Chondrocyte (in vitro differentiated cells): ENCODE data around the gene COTL1. TPM values are rescaled to one million over a fixed set of nuclear protein-coding genes. Genes with fewer than 3 reads are reported as not detected.

Experiments used
- DNase-seq: peaks from one replicate; pipeline ENCODE4 v3.0.0; 2021; ENCODE audit warnings: mixed read lengths, low spot score
- H3K27ac Mint-ChIP-seq: one replicate; pipeline ENCODE4 v1.8.0; 2021; ENCODE audit warnings: mild to moderate bottlenecking, moderate library complexity, mixed read lengths; ENCODE audit not compliant: unreplicated experiment
- H3K27me3 Mint-ChIP-seq: 2 replicates; pipeline ENCODE4 v1.8.0; 2021; ENCODE audit warnings: low read depth, mixed read lengths
- H3K36me3 Mint-ChIP-seq: 2 replicates; pipeline ENCODE4 v1.8.0; 2021; ENCODE audit warnings: low read depth, mixed read lengths
- H3K4me1 Mint-ChIP-seq: 2 replicates; pipeline ENCODE4 v1.8.0; 2021; ENCODE audit warnings: low read depth, mild to moderate bottlenecking, mixed read lengths
- H3K4me3 Mint-ChIP-seq: one replicate; pipeline ENCODE4 v1.8.0; 2021; ENCODE audit warnings: mild to moderate bottlenecking, moderate library complexity, mixed read lengths; ENCODE audit not compliant: unreplicated experiment
- H3K9me3 Mint-ChIP-seq: 2 replicates; pipeline ENCODE4 v1.8.0; 2021; ENCODE audit warnings: low read depth, mixed read lengths
- CTCF ChIP-seq: fragments of 200-600 bp; sonication (generic); IDR thresholded peaks from 2 replicates; pipeline ENCODE4 v1.5.0; 2021; ENCODE audit warnings: antibody characterized with exemption, mild to moderate bottlenecking, moderate library complexity
- total RNA-seq: library from RNA; stranded (reverse); gene quantifications from 3 replicates; pipeline ENCODE4 v1.2.1, GENCODE V29; 2021

COTL1 gene
- total RNA-seq, 1 donor from 2014 or later: 52.8 TPM

GRCh38 chr16:84582958-84583516 lies 34.8 kb downstream of the COTL1 start:
- peaks cover 5% of the 10 kb centered on the region for H3K36me3 Mint-ChIP-seq
- no peaks in the 10 kb centered on the region for H3K27me3 Mint-ChIP-seq
- H3K4me3 Mint-ChIP-seq: no peak overlapping the region
- TF ChIP-seq CTCF: no peak
- H3K9me3 Mint-ChIP-seq: no peaks in the 10 kb centered on the region
- peaks cover 12% of the 10 kb centered on the region for H3K4me1 Mint-ChIP-seq
- no peak for DNase-seq
- no peak overlapping the region for H3K27ac Mint-ChIP-seq

DNA sequence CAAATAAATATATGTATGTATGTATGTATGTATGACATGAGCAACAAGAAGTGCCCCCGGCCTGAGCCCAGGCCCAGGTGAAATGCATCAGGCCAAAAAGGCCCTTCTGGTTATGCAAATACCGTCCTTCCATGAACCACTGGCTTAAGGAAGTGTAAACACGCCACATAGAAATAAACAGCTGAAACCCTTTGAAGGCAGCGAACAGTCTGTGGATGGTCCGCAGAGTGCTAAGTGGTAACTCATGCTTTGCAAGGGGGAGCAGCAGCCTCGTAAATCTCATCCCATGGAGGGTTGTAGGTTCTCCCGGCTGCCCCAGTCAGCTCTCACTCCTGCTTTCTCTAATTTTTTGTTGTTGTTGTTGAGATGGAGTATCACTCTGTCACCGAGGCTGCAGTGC lies 36.7 kb downstream of the COTL1 start:
- Mint-ChIP-seq H3K4me1 (peaks cover 6% of the 10 kb centered on the region), H3K36me3 (peaks cover 5% of the 10 kb centered on the region), H3K4me3 (no peak overlapping the region), H3K27me3 (no peaks in the 10 kb centered on the region), H3K9me3 (no peaks in the 10 kb centered on the region), H3K27ac (no peak overlapping the region)
- no peak for TF ChIP-seq CTCF
- DNase-seq: no peak

DNA sequence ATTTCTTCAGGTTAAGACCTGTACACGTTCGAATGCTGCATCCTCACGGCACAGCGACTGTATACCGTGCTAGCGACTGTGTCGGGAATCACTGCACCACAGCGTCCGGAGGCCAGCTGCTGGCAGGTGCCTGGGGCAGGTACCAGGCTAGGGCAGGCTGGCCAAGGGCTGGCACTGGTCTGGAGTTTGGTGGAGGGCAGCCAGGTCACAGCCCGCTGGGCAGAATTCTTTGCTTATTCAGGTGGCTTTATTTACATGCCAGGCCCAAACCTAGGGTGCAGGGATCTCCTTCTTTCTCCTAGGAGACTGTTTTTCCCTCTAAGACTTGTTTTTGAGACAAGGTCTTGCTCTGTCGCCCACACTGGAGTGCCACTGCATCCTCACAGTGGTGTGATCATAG lies 37.9 kb downstream of the COTL1 start:
- DNase-seq: no peak
- H3K4me1 Mint-ChIP-seq: peaks cover 6% of the 10 kb centered on the region
- no peaks in the 10 kb centered on the region for H3K27me3 Mint-ChIP-seq
- no peak overlapping the region for H3K4me3 Mint-ChIP-seq
- H3K27ac Mint-ChIP-seq: no peak overlapping the region
- no peak for TF ChIP-seq CTCF
- H3K36me3 Mint-ChIP-seq: peaks cover 2% of the 10 kb centered on the region
- H3K9me3 Mint-ChIP-seq: no peaks in the 10 kb centered on the region

GRCh38 chr16:84578538-84579126 lies 39.2 kb downstream of the COTL1 start:
- Mint-ChIP-seq H3K9me3 (no peaks in the 10 kb centered on the region), H3K36me3 (peaks cover 2% of the 10 kb centered on the region), H3K27me3 (no peaks in the 10 kb centered on the region), H3K27ac (no peak overlapping the region), H3K4me1 (peaks cover 6% of the 10 kb centered on the region), H3K4me3 (no peak overlapping the region)
- TF ChIP-seq CTCF: no peak
- DNase-seq: no peak

DNA sequence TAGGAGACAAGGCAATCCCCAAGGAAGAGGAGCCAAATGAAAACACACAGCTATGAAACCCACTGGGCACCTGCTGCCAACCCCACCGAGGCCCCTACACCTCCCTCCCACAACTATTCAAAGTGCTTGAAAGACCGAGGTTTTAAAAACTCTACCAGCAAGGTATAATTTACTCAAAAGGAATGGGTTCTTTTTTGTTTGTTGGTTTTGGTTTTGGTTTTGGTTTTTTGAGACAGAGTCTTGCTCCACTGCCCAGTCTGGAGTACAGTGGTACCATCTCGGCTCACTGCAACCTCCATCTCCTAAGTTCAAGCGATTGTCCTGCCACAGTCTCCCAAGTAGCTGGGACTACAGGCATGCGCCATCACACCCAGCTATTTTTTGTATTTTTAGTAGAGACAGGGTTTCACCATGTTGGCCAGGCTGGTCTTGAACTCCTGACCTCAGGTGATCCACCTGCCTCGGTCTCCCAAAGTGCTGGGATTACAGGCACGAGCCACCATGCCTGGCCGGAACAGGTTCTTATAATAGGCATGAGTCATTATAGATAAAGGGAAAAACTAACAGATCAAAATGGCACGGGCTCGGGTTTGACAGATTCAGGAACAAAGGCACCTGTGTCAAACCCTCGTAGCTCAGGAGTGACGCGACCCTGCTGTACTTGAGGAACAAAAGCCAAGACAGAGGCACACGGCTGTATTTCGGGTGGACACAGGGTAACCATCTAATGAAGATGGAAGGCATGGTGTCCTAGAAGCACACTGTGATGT lies 40.7 kb downstream of the COTL1 start:
- H3K4me1 Mint-ChIP-seq: no peaks in the 10 kb centered on the region
- no peak overlapping the region for H3K4me3 Mint-ChIP-seq
- no peaks in the 10 kb centered on the region for H3K27me3 Mint-ChIP-seq
- H3K9me3 Mint-ChIP-seq: no peaks in the 10 kb centered on the region
- peaks cover 2% of the 10 kb centered on the region for H3K36me3 Mint-ChIP-seq
- TF ChIP-seq CTCF: no peak
- H3K27ac Mint-ChIP-seq: no peak overlapping the region
- DNase-seq: no peak
